Upper lobe of right lung (tissue), 1 donor: Measurements from ENCODE around the gene ZBTB16. TPM values are rescaled to one million over a fixed set of nuclear protein-coding genes. Genes with fewer than 3 reads are reported as not detected.
A peak's percentile ranks its signal among the peaks of the same experiment; 100 is the strongest.

ENCODE experiments used
- ATAC-seq: fragments of 200-7000 bp; cut with Tn5 transposase; one replicate; pipeline ENCODE4 v1.9.1; 2020; ENCODE audit warnings: mild to moderate bottlenecking, moderate library complexity
- DNase-seq: peaks from one replicate; pipeline ENCODE4 v3.0.0-alpha.2; 2020
- H3K27ac ChIP-seq: fragments of 200-600 bp; one replicate; pipeline ENCODE4 v1.8.0; 2022
- H3K27me3 ChIP-seq: fragments of 200-600 bp; one replicate; pipeline ENCODE4 v1.8.0; 2022; ENCODE audit warnings: mild to moderate bottlenecking
- H3K36me3 ChIP-seq: fragments of 200-600 bp; one replicate; pipeline ENCODE4 v1.8.0; 2022
- H3K4me1 ChIP-seq: fragments of 200-600 bp; one replicate; pipeline ENCODE4 v1.8.0; 2022
- H3K4me3 ChIP-seq: fragments of 200-600 bp; one replicate; pipeline ENCODE4 v1.8.0; 2022; ENCODE audit warnings: mild to moderate bottlenecking
- H3K9me3 ChIP-seq: fragments of 200-600 bp; one replicate; pipeline ENCODE4 v1.8.0; 2022
- intact Hi-C: fragments of 100-400 bp; cut with DNase I; formaldehyde crosslinking; loops from one replicate; pipeline ENCODE4 v1.11.0; 2022
- total RNA-seq: library from RNA; stranded (reverse); fragmentation: NEBNext Ultra II Directional; extraction: Animal tissue kit (Norgen Biotek cat#: 25700); gene quantifications from one replicate; pipeline ENCODE4 v1.2.1, GENCODE V29; 2021
- TF ChIP-seq, protein P1 (sequence below): fragments of 200-600 bp; IDR thresholded peaks from one replicate; pipeline ENCODE4 v1.8.0; 2022; ENCODE audit warnings: antibody characterized with exemption
- donor health status: DM: no; HTN: yes; CAD: no; lungs with severe emphysema.

The ZBTB16 gene
- total RNA-seq, 1 donor from 2014 or later, result 221 TPM

DNA sequence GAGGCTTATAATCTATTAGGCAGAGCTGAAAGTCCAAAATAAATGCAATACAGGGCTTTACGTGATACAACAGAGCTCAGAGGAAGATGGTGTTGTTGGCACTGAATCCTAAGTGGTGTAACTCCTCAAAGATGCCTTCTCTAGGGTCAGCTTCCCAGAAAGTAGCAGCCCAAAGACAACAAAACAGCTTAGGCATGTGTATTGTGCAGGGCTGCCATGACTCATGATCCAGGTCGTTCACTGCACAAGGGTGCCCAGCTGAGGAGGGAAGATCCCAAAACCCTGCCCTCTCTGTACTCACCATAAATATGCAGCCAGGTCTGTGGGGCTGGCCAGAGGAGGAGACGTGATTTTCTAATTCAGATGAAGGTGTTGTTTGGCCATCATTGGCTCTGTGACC is 177.3 kb downstream of the ZBTB16 start:
- TF ChIP-seq, protein P1, sequence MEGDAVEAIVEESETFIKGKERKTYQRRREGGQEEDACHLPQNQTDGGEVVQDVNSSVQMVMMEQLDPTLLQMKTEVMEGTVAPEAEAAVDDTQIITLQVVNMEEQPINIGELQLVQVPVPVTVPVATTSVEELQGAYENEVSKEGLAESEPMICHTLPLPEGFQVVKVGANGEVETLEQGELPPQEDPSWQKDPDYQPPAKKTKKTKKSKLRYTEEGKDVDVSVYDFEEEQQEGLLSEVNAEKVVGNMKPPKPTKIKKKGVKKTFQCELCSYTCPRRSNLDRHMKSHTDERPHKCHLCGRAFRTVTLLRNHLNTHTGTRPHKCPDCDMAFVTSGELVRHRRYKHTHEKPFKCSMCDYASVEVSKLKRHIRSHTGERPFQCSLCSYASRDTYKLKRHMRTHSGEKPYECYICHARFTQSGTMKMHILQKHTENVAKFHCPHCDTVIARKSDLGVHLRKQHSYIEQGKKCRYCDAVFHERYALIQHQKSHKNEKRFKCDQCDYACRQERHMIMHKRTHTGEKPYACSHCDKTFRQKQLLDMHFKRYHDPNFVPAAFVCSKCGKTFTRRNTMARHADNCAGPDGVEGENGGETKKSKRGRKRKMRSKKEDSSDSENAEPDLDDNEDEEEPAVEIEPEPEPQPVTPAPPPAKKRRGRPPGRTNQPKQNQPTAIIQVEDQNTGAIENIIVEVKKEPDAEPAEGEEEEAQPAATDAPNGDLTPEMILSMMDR, result no peak
- intact Hi-C loops, result no loop called here
- Histone ChIP-seq H3K4me3 (no peak overlapping the region), H3K4me1 (peaks cover 16% of the 10 kb centered on the region), H3K27me3 (no peaks in the 10 kb centered on the region), H3K27ac (no peak overlapping the region), H3K9me3 (no peaks in the 10 kb centered on the region), H3K36me3 (peaks cover 35% of the 10 kb centered on the region)
- DNase-seq (no peak), ATAC-seq (no peak)

DNA sequence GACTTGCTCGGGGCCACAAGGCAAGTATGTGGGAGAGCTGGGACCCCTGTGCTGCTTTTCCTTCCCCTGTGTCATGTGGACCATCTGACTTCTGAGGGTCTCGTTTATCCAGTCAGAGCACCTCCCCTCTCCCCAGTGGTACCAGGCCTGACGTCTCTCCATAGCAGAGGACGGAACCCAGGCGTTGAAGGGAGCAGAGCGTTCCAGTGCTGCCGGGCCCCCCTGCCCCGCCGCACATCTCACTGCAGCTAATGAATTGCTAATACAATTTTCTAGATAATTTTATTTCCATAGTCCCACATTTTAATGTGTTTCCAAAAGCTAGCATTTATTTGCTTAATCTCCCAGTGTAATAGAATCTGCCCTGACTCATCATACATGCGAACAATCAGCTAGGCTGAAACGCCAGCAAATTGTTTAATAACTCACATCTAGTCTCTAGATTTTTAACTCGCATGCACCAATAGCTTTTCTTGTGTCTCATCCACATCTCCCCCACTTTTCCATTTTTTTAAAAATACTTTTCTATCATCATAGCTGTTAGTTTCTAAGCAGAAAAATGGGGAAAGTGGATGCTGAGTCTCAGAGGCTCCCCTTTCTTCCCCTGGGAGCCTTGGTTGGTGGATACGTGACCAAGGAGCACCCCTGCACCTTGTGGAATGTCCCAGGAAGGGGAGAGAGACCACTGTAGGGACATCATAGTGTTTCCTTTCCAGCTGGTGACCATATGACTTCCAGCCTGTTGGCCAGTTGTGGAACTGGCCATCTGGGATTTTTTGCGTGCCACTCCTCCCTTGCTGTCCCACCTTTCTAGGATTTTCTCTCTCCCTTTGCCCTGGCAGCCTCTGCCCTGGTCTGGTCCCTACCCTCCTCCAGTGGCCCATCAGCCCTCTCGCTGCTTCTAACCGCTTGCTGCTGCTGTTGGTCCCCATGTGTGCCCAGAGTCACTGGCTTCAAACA is 178.1 kb downstream of the ZBTB16 start:
- Histone ChIP-seq H3K27me3 (no peaks in the 10 kb centered on the region), H3K9me3 (no peaks in the 10 kb centered on the region), H3K4me3 (no peak overlapping the region), H3K36me3 (peaks cover 42% of the 10 kb centered on the region), H3K27ac (no peak overlapping the region), H3K4me1 (peaks cover 11% of the 10 kb centered on the region)
- TF ChIP-seq, protein P1, result no peak
- intact Hi-C loops, result no loop called here
- no peak for ATAC-seq
- DNase-seq, result no peak

DNA sequence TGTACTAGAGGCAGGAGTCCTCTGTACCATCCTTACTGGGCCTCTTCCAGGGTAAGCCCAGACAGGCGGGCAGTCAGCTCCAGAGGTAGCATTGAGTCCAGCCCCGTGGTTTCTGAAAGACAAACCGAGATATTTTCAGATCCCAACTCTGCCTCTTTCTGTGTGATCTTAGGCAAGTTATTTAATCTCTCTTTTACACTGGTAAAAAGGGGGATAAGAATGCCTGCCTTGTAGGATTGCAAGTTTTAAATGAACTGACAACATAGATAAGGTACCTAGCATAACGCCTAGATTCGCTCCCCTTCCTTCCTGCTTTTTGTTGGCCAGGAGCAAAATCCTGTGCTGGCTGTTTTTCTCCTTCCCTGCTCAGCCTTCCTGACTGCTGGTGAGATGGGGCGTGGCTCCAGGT is 180.2 kb downstream of the ZBTB16 start:
- H3K27ac ChIP-seq, result no peak overlapping the region

DNA sequence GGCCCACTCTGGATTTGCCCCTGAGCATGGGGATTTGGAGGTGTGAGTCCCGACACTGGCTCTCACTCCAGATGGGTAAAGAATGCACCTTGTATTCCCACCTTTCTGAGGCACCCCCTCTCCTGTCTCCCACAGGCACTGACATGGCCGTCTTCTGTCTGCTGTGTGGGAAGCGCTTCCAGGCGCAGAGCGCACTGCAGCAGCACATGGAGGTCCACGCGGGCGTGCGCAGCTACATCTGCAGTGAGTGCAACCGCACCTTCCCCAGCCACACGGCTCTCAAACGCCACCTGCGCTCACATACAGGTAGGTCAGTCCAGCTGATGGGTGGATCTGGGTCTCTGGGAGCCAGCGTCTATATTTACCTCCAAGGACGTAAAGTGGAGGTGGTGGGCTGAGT is 182.5 kb downstream of the ZBTB16 start:
- TF ChIP-seq, protein P1, result no peak
- Histone ChIP-seq H3K9me3 (no peaks in the 10 kb centered on the region), H3K4me1 (no peaks in the 10 kb centered on the region), H3K4me3 (no peak overlapping the region), H3K27me3 (no peaks in the 10 kb centered on the region), H3K27ac (no peak overlapping the region), H3K36me3 (peaks cover 78% of the 10 kb centered on the region)
- intact Hi-C loops, result no loop called here
- no peak for ATAC-seq
- DNase-seq, result no peak

More for the DNA sequence above, 180.2 kb downstream of the ZBTB16 start:
- intact Hi-C loops, result no loop called here
- ATAC-seq (no peak), DNase-seq (no peak)
- H3K36me3 ChIP-seq, result peaks cover 64% of the 10 kb centered on the region
- TF ChIP-seq, protein P1, result no peak
- H3K4me1 ChIP-seq, result no peaks in the 10 kb centered on the region
- H3K4me3 ChIP-seq, result no peak overlapping the region
- no peaks in the 10 kb centered on the region for H3K9me3 ChIP-seq
- no peaks in the 10 kb centered on the region for H3K27me3 ChIP-seq

DNA sequence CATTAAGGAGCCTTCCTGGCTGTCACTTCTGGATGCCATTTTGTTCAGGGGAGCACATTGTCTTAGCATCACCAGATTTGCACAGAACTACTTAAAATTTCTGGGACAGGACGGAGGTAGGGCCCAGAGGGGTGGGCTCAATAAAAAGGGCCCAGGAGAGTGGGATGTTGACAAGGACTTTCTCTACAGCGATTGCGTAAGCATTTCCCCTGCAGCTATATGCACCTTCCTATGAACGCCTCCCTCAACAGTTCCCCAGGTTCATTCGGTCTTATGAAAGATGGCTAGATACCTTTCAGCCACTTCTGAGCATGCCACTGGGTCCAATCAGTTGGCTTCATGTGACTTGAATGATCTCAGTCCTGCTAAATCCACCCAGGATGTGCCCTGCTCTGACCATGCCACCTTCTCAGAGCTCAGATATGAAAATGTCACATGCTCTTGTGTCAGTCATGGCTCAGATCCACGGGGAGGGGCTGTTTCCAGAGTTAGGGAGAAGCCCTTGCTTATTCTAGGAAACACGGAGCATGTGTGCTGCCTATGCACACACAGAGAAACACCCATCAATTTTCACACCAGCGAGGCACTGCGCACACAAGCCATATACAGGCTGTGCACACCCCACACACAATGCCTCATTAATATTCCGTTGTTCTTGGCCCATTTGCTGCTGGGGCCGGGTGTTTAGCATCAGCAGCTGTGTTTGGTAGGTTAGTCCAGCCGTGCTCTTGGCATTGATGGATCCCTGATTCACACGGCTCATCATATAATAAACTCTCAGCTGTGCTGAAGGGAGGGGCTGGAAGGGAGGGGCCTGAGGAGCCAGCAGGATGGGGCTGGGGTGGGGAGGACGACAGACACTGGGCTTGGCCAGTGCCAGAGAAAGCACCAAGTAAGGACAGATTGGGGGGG is 184.2 kb downstream of the ZBTB16 start:
- Histone ChIP-seq H3K36me3 (peaks cover 84% of the 10 kb centered on the region), H3K4me1 (no peaks in the 10 kb centered on the region), H3K4me3 (no peak overlapping the region), H3K27me3 (no peaks in the 10 kb centered on the region), H3K27ac (no peak overlapping the region), H3K9me3 (no peaks in the 10 kb centered on the region)
- peak; percentile 27 for ATAC-seq
- no peak for DNase-seq
- intact Hi-C loops, result no loop called here
- TF ChIP-seq, protein P1, result no peak
